ENCODE measurements around the gene POU5F1. TPM values are rescaled to one million over a fixed set of nuclear protein-coding genes. Genes with fewer than 3 reads are reported as not detected.

Gene POU5F1
- total RNA-seq, 4 donors from 2014 or later = 1.2 to 9.8 TPM; not detected in 2

DNA sequence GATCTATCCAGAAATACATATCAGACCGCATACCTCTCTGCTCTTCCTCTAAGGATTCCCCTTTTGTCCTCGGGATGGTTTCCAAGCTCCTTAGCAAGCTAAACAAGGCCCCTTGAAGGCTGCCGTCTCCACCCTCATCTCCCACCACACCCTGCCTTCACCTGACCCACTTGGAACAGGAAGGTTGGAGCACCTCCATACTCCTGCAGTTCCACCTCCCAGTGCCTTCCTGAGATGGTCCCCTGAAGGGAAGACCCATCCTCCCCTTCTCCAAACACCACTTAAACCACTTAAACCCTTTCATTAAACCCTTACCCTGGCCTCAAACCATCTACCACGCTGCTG lies 8.5 kb upstream of the POU5F1 start:
- Histone ChIP-seq H3K4me1 (no peaks in the 10 kb centered on the region), H3K27ac (no peak overlapping the region), H3K4me3 (no peak overlapping the region), H3K27me3 (no peaks in the 10 kb centered on the region), H3K9me3 (no peaks in the 10 kb centered on the region), H3K36me3 (no peaks in the 10 kb centered on the region)
- WGBS, 2 donors = 78 to 81% methylated on average over 4 of the region's 4 CpGs
- DNase-seq (ENCODE audit: low spot score in 2 of 2) = no peak
- TF ChIP-seq, protein P1, sequence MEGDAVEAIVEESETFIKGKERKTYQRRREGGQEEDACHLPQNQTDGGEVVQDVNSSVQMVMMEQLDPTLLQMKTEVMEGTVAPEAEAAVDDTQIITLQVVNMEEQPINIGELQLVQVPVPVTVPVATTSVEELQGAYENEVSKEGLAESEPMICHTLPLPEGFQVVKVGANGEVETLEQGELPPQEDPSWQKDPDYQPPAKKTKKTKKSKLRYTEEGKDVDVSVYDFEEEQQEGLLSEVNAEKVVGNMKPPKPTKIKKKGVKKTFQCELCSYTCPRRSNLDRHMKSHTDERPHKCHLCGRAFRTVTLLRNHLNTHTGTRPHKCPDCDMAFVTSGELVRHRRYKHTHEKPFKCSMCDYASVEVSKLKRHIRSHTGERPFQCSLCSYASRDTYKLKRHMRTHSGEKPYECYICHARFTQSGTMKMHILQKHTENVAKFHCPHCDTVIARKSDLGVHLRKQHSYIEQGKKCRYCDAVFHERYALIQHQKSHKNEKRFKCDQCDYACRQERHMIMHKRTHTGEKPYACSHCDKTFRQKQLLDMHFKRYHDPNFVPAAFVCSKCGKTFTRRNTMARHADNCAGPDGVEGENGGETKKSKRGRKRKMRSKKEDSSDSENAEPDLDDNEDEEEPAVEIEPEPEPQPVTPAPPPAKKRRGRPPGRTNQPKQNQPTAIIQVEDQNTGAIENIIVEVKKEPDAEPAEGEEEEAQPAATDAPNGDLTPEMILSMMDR (IDR thresholded peaks at IDR 0.05) = no peak
- TF ChIP-seq EP300 (IDR thresholded peaks at IDR 0.05) = no peak
- no peak for TF ChIP-seq POLR2A (IDR thresholded peaks at IDR 0.05)

DNA sequence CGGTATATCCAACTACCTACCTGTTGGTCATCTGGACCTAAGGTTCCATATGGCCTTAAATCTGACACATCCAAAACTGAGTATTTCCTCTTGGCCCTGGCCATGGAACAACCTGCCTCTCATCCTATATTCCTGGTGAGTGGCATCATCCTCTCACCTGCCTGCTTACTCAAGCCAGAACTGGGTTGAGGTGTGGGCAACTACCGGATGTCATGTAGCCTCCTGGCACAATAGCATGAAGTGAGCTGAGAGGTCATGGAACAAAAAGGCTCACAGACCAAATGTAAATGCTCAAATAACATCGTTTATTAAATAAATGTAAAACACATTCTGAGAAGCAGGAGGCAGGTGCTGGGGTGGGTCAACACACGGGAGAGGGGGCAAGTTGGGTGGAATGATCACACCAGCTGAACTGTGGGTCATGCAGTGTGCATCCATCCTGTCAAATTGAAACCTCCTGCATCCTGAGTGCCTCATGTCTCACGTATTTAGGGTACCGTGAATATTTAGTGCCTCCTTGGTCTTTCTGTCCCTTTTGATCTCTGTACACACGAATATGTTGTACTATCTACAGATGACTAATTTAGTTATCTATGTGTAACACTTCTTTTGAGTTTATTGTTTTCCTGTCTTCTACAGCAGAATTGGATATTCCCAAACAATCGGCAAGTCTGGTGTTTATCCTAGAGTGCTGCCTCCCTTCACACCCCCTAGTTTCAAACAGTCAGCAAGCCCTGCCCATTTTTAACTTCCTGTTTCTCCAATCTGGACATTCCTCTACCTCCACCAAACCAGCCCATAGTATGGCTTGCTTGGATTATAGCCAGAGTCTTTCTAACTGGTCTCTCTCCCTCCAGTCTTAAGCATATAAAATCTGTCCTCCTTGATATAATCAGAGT lies 7.9 kb upstream of the POU5F1 start:
- TF ChIP-seq, protein P1 (IDR thresholded peaks at IDR 0.05) = no peak
- TF ChIP-seq EP300 (IDR thresholded peaks at IDR 0.05) (no peak), POLR2A (IDR thresholded peaks at IDR 0.05) (no peak)
- Histone ChIP-seq H3K4me1 (no peaks in the 10 kb centered on the region), H3K9me3 (no peaks in the 10 kb centered on the region), H3K27me3 (no peaks in the 10 kb centered on the region), H3K27ac (no peak overlapping the region), H3K36me3 (no peaks in the 10 kb centered on the region), H3K4me3 (no peak overlapping the region)
- WGBS, 2 donors = 61 to 75% methylated on average over 8 of the region's 8 CpGs
- DNase-seq (ENCODE audit: low spot score in 2 of 2) = no peak

DNA sequence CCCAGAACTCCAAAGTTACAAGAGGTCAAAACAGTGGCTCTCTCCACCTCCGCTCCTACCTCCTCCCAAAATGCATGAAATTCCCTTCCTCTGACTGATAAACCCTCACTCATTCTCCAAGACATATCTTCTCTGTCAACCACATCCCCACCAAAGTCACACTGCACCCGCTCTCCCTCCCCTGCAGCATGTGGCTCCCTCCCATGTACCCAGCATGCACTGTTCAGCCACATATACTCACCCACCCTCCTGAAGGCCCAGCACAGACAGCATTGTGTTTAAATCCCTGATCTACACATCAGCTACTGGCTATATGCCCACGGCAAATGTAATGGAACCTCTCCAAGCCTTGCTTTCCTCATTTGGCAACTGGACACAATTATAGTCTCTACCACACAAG lies 5.5 kb upstream of the POU5F1 start:
- Histone ChIP-seq H3K27ac (no peak overlapping the region), H3K36me3 (no peaks in the 10 kb centered on the region), H3K27me3 (no peaks in the 10 kb centered on the region), H3K4me3 (no peak overlapping the region), H3K9me3 (no peaks in the 10 kb centered on the region), H3K4me1 (no peaks in the 10 kb centered on the region)
- WGBS, 2 donors = 48 to 51% methylated on average over 3 of the region's 3 CpGs
- DNase-seq (ENCODE audit: low spot score in 2 of 2) = no peak
- TF ChIP-seq, protein P1 (IDR thresholded peaks at IDR 0.05) = no peak

DNA sequence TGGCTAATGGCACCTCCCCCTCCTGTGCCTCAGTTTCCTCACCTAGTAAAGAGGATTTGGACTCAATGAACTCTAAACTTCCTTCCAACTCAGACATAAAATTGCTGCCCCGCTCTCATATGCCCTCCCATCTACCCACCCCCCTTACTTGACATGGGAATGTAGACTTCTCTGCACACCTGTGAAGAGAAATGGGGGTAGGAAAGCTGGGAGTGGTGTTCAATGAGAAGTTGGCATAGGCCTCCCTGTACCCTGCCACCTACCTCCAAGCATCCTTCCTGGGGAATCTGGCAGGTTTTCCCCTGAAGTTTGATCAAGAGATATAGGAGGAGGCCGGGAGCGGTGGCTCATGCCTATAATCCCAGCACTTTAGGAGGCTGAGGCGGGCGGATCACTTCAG lies 3.9 kb upstream of the POU5F1 start:
- Histone ChIP-seq H3K27ac (no peak overlapping the region), H3K4me3 (no peak overlapping the region), H3K36me3 (no peaks in the 10 kb centered on the region), H3K4me1 (no peaks in the 10 kb centered on the region), H3K9me3 (no peaks in the 10 kb centered on the region), H3K27me3 (no peaks in the 10 kb centered on the region)
- 79 to 97% methylated on average over 5 of the region's 5 CpGs for WGBS, 2 donors
- TF ChIP-seq POLR2A (IDR thresholded peaks at IDR 0.05) (no peak), EP300 (IDR thresholded peaks at IDR 0.05) (no peak)
- TF ChIP-seq, protein P1 (IDR thresholded peaks at IDR 0.05) = no peak
- no peak for DNase-seq (ENCODE audit: low spot score in 2 of 2)

DNA sequence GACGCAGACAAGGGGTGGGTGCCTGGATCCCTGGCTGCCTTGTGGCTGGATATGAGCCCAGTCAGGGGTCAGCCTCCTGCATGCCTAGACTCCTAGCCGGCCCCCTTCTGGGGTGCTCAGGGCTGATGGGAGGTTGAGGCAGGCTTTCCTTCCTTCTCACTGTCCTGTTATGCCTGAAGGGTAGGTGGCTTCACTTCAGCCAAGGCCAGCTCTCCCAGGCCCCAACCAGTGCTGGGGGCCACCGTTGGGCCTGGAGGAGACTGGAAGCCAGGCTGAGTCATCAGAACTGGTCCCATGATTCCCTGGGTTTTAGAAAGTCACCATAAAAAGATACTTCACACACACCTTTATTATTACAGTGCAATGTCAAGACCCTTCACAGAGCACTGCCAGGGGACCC lies 2.9 kb upstream of the POU5F1 start:
- no peaks in the 10 kb centered on the region for H3K4me1 ChIP-seq
- TF ChIP-seq POLR2A (IDR thresholded peaks at IDR 0.05) = no peak
- no peak for TF ChIP-seq EP300 (IDR thresholded peaks at IDR 0.05)
- TF ChIP-seq, protein P1 (IDR thresholded peaks at IDR 0.05) = no peak
- no peak overlapping the region for H3K27ac ChIP-seq
- DNase-seq (ENCODE audit: low spot score in 2 of 2) = no peak
- H3K27me3 ChIP-seq = no peaks in the 10 kb centered on the region
- H3K36me3 ChIP-seq = no peaks in the 10 kb centered on the region
- H3K4me3 ChIP-seq = no peak overlapping the region
- 52 to 54% methylated on average over 3 of the region's 3 CpGs for WGBS, 2 donors
- no peaks in the 10 kb centered on the region for H3K9me3 ChIP-seq

All from tibial nerve (tissue), 4 donors.